ENCODE measurements around the gene UBE2G1. TPM values are rescaled to one million over a fixed set of nuclear protein-coding genes. Genes with fewer than 3 reads are reported as not detected.
A peak's percentile ranks its signal among the peaks of the same experiment; 100 is the strongest.
"Not testable (repeated sequence)": the region's sequence is repeated elsewhere in the genome, so short reads cannot be mapped to it uniquely, and the experiment has no call there.

Gene UBE2G1
- total RNA-seq, 1 donor from 2014 or later: 74.5 TPM

DNA sequence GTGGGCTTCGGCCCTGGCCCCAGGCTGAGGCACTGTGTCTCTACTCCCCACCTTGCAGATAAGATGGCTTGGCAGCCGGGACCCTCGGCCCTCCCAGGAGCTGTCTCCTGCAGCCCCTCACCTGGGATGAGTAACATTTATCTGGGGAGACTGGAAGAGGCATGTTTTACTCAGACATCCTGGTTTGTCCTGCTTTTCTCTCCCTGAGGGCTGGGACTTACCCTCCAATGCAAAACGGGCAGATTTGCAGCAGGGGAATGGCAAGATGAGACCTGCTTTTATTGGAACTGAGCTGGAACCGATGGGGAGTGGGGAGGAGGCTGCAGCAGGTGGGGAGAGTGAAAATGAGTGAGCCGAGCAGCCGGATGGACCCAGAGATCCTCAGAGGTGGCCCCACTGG is 27.3 kb upstream of the UBE2G1 start:
- Mint-ChIP-seq H3K4me3 (ENCODE audit: low read depth) (no peak overlapping the region), H3K4me1 (ENCODE audit: low read depth) (peaks cover 25% of the 10 kb centered on the region), H3K27ac (no peak overlapping the region), H3K36me3 (ENCODE audit: low read depth) (no peaks in the 10 kb centered on the region), H3K9me3 (no peaks in the 10 kb centered on the region), H3K27me3 (ENCODE audit: low read depth) (no peaks in the 10 kb centered on the region)
- DNase-seq (ENCODE audit: low spot score): no peak
- intact Hi-C loops (cut with micrococcal nuclease): no loop called here

DNA sequence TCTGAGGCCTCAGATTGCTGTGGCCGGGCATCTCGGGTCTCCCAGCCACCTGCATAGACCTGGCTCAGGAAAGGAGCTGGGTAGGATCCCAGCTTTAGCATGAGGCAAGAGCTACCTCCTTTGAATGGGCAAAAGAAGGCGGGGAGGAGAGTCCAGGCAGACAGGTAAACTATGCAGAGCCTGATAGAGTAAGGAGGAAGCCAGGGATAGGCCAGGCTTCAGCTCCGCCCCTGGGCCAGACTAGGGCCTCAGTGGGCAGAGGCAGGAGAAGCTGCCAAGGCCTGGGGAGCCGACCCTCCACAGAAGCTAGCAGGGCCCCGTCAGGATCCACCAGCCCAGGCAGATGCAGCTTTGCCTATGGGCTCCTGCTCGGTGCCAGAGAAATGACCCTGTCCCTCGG is 22.6 kb upstream of the UBE2G1 start:
- Mint-ChIP-seq H3K36me3 (ENCODE audit: low read depth) (no peaks in the 10 kb centered on the region), H3K27ac (no peak overlapping the region), H3K4me3 (ENCODE audit: low read depth) (no peak overlapping the region), H3K4me1 (ENCODE audit: low read depth) (peaks cover 7% of the 10 kb centered on the region), H3K27me3 (ENCODE audit: low read depth) (no peaks in the 10 kb centered on the region), H3K9me3 (no peaks in the 10 kb centered on the region)
- intact Hi-C loops (cut with micrococcal nuclease): no loop called here
- DNase-seq (ENCODE audit: low spot score): no peak

DNA sequence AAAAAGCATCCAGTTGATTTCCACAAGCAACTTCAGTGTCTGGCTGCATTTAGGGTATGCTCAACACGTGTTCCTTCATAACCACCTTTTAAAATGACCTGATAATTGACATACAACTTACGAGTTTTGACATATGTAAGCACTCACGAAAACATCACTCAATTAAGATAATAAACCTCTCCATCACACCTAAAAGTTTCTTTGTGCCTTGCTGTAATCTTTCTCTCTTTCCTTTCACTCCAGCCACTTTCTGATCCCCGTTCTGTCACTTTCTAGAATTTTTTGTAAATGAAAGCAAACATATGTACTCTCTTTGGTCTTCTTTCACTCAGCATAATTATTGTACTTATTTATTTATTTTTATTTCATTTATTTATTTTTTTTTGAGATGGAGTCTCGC is 20.7 kb upstream of the UBE2G1 start:
- H3K9me3 Mint-ChIP-seq: no peaks in the 10 kb centered on the region
- no peak overlapping the region for H3K27ac Mint-ChIP-seq
- intact Hi-C loops (cut with micrococcal nuclease): no loop called here
- no peak for DNase-seq (ENCODE audit: low spot score)
- H3K4me1 Mint-ChIP-seq (ENCODE audit: low read depth): peaks cover 3% of the 10 kb centered on the region
- no peak overlapping the region for H3K4me3 Mint-ChIP-seq (ENCODE audit: low read depth)
- no peaks in the 10 kb centered on the region for H3K36me3 Mint-ChIP-seq (ENCODE audit: low read depth)
- no peaks in the 10 kb centered on the region for H3K27me3 Mint-ChIP-seq (ENCODE audit: low read depth)

DNA sequence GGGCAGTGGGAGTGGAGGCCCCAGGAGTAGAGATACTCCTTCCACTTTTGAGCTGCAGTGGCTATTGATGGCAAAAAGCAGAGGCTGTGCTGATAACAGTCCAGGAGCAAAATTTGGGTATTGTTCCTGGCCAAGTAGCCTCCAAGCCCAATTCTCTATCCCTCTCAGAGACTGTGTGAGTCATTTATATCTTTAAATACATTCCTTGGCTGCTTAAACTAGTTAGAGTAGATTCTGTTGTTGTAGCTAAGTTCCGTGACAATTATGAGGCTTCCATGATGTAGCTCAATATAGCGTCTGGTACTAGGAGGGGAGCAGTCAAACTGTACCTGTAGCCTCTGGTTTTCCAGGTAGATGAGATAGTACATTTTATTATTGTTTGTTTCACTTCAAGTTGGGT is 19.9 kb upstream of the UBE2G1 start:
- no peaks in the 10 kb centered on the region for H3K27me3 Mint-ChIP-seq (ENCODE audit: low read depth)
- no peak for DNase-seq (ENCODE audit: low spot score)
- intact Hi-C loops (cut with micrococcal nuclease): no loop called here
- no peaks in the 10 kb centered on the region for H3K9me3 Mint-ChIP-seq
- no peak overlapping the region for H3K4me3 Mint-ChIP-seq (ENCODE audit: low read depth)
- H3K27ac Mint-ChIP-seq: no peak overlapping the region
- H3K4me1 Mint-ChIP-seq (ENCODE audit: low read depth): peaks cover 7% of the 10 kb centered on the region
- no peaks in the 10 kb centered on the region for H3K36me3 Mint-ChIP-seq (ENCODE audit: low read depth)

DNA sequence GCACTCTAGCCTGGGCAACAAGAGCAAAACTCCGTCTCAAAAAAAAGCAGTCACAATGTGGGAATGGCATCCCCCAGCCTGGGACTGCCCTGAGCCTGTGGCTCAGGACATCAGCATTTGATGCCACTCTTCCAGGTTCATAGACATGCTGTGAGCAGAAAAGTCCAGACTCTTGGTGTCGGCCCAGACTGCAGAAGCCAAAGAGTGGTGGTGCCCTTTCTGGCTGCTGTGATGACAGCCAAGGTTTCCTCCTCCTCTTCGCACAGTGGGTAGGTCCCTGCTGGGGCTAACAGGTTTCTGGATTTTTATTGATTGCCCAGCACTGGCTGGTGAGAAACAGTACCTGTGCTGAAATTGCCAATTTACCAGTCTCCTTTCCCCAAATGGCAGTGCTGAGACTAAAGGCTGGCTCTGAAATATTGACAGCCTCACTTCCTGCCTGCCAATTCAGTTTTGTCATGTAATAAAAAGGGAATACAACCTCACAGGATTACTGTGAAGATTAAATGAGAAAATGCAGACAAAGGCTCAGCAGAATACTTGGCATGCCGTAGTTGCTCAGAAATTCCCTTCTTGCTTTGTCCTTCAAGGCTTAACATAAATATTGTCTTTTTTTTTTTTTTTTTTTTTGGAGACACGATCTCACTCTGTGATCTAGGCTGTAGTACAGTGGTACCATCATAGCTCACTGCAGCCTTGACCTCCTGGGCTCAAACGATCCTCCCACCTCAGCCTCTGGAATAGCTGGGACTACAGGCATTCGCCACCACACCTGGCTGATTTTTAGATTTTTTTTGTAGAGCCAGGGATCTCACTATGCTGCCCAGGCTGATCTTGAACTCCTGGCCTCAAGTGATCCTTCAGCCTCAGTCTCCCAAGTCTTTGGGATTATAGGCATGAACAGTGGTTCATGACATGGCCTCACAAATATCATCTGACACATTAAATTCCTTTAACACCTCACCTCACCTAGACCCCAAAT is 15.5 kb upstream of the UBE2G1 start:
- peaks cover 20% of the 10 kb centered on the region for H3K4me1 Mint-ChIP-seq (ENCODE audit: low read depth)

DNA sequence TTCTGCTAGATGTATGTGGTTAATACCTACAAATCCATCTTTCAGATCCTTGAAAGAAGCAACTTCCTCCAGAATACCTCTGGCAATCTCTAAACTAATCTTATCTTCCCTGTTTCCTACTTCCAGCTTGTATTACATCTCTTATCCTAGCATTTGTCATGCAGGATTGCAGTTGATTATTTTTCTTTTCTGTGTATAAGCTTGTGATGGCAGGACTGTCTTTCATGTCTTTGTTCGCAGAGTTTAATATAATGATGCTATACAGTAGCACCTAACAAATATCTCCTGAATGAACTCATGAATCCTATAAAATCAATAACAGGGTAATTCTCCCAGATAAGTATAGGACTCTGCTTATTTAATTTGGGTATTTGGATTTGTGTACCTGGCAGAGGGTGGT is 12.2 kb upstream of the UBE2G1 start:
- H3K36me3 Mint-ChIP-seq (ENCODE audit: low read depth): no peaks in the 10 kb centered on the region
- no peaks in the 10 kb centered on the region for H3K9me3 Mint-ChIP-seq
- H3K4me3 Mint-ChIP-seq (ENCODE audit: low read depth): no peak overlapping the region
- DNase-seq (ENCODE audit: low spot score): no peak
- intact Hi-C loops (cut with micrococcal nuclease): loop anchor here (5.0 kb wide), 1 partner anchor 34 kb away; no protein-coding TSS in a partner anchor
- no peaks in the 10 kb centered on the region for H3K27me3 Mint-ChIP-seq (ENCODE audit: low read depth)
- H3K27ac Mint-ChIP-seq: peak overlapping the region; percentile 25
- peaks cover 33% of the 10 kb centered on the region for H3K4me1 Mint-ChIP-seq (ENCODE audit: low read depth)

More for the DNA sequence above, 15.5 kb upstream of the UBE2G1 start:
- Mint-ChIP-seq H3K36me3 (ENCODE audit: low read depth) (no peaks in the 10 kb centered on the region), H3K27me3 (ENCODE audit: low read depth) (no peaks in the 10 kb centered on the region), H3K4me3 (ENCODE audit: low read depth) (no peak overlapping the region), H3K27ac (no peak overlapping the region), H3K9me3 (no peaks in the 10 kb centered on the region)
- intact Hi-C loops (cut with micrococcal nuclease): no loop called here
- no peak for DNase-seq (ENCODE audit: low spot score)

DNA sequence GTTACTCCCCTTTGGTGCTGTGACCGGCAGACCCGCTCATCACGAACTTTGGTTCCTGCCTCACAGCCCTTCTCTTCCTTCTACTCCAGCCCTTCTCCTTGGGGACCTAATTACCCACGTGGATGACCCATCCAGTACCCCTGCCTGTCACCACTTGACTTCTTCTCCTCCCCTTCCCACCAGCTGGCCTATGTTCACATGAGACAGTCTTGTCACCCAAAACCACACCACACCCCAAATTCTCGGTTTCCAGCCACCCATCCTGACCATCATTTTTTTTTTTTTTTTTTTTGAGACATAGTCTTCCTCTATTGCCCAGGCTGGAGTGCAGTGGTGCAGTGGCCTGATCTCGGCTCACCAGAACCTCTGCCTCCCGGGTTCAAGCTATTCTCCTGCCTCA is 10.8 kb upstream of the UBE2G1 start:
- not testable (repeated sequence) for H3K9me3 Mint-ChIP-seq; H3K27me3 Mint-ChIP-seq (ENCODE audit: low read depth); H3K36me3 Mint-ChIP-seq (ENCODE audit: low read depth); DNase-seq (ENCODE audit: low spot score)
- Mint-ChIP-seq H3K27ac (peak overlapping the region; percentile 65), H3K4me3 (ENCODE audit: low read depth) (peak overlapping the region; percentile 24), H3K4me1 (ENCODE audit: low read depth) (peaks cover 37% of the 10 kb centered on the region)
- intact Hi-C loops (cut with micrococcal nuclease): loop anchor here (5.0 kb wide), 1 partner anchor 35 kb away; no protein-coding TSS in a partner anchor

DNA sequence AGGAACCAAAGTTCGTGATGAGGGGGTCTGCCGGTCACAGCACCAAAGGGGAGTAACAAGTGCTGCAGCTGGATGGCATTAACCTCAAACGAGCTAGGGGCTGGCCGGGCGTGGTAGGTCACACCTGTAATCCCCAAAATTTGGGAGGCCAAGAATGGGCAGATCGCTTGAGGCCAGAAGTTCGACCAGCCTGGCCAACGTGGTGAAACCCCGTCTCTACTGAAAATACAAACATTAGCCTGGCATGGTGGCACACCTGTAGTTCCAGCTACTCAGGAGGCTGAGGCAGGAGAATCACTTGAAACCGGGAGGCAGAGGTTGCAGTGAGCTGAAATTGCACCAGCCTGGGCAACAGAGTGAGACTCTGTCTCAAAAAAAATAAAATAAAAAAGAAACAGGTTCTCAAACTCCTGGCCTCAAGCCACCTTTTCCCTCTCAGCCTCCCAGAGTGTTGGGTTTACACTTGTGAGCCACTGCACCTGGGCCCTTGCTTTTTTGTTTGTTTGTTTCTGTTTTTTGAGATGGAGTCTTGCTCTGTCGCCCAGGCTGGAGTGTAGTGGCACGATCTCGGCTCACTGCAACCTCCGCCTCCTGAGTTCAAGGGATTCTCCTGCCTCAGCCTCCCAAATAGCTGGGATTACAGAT is 9.4 kb upstream of the UBE2G1 start:
- not testable (repeated sequence) for DNase-seq (ENCODE audit: low spot score); H3K9me3 Mint-ChIP-seq; H3K36me3 Mint-ChIP-seq (ENCODE audit: low read depth); H3K27me3 Mint-ChIP-seq (ENCODE audit: low read depth)
- peaks cover 26% of the 10 kb centered on the region for H3K4me1 Mint-ChIP-seq (ENCODE audit: low read depth)
- peak overlapping the region; percentile 92 for H3K27ac Mint-ChIP-seq
- intact Hi-C loops (cut with micrococcal nuclease): loop anchor here (1.0 to 5.0 kb wide), 5 partner anchors 10 to 233 kb away; partner anchors contain the start of genes CYB5D2, UBE2G1 and ZZEF1
- H3K4me3 Mint-ChIP-seq (ENCODE audit: low read depth): peak overlapping the region; percentile 68

DNA sequence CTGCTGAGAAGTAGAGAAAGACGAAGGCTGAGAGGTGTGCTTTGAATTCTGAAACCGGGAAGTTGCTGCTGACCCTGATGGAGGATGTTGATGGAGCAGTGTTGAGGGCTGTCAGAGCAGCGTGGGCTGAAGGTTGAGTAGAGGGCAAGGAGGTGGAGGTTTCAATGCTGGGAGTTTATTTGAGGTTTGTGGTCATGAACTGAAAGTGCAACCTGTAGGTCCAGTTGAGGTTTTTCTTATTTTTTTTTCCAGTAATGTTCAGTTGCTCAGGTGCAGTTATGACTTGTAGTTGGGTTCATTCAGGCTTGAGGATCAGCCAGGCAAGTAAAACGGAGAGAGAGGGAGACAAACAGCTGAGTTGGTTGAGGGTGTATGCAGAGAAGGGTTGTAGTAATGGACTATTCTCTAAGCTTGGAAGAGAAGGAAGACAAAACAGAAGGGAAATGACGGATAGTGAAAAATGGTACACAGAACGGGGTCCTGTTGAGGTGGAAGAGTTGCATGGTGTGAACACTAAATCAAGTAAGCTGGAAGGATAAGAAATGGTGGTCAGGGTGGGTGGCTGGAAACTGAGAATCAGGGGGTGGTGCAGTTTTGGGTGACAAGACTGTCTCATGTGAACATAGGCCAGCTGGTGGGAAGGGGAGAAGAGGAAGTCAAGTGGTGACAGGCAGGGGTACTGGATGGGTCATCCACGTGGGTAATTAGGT is 8.7 kb upstream of the UBE2G1 start:
- no peaks in the 10 kb centered on the region for H3K27me3 Mint-ChIP-seq (ENCODE audit: low read depth)
- no peaks in the 10 kb centered on the region for H3K9me3 Mint-ChIP-seq
- intact Hi-C loops (cut with micrococcal nuclease): loop anchor here (1.0 to 5.0 kb wide), 5 partner anchors 9 to 232 kb away; partner anchors contain the start of genes CYB5D2, UBE2G1 and ZZEF1
- H3K27ac Mint-ChIP-seq: peak overlapping the region; percentile 92
- H3K4me3 Mint-ChIP-seq (ENCODE audit: low read depth): peak overlapping the region; percentile 68
- peaks cover 30% of the 10 kb centered on the region for H3K4me1 Mint-ChIP-seq (ENCODE audit: low read depth)
- DNase-seq (ENCODE audit: low spot score): peak; percentile 67
- no peaks in the 10 kb centered on the region for H3K36me3 Mint-ChIP-seq (ENCODE audit: low read depth)

DNA sequence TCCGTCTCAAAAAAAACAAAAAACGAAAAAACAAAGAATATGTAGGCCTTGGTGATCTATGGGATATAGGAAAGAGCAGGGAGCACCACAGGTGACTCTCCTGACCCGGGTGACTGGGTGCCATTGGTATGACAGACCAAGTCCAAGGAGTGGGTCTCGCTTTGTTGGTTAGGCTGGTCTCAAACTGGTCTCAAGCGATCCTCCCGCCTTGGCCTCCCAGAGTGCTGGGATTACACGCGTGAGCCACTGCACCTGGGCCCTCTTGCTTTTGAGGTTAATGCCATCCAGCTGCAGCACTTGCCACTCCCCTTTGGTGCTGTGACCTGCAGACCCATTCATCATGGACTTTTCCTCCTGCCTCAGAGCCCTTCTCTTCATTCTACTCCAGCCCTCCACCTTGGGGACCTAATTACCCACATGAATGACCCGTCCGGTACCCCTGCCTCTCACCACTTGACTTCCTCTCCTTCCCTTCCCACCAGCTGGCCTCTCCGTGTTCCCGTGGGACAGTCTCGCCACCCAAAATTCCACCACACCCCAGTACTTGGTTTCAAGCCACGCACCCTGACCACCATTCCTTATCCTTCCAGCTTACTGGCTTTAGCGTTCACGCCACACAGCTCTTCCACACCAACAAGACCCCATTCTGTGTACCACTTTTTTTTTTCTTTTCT is 3.2 kb upstream of the UBE2G1 start:
- H3K27ac Mint-ChIP-seq: peak overlapping the region; percentile 57
- intact Hi-C loops (cut with micrococcal nuclease): loop anchor here (5.0 to 10.0 kb wide), 2 partner anchors 107 to 575 kb away; partner anchors contain the start of genes ANKFY1, PFN1, RNF167 and SLC25A11
- no peaks in the 10 kb centered on the region for H3K27me3 Mint-ChIP-seq (ENCODE audit: low read depth)
- peaks cover 25% of the 10 kb centered on the region for H3K4me1 Mint-ChIP-seq (ENCODE audit: low read depth)
- no peaks in the 10 kb centered on the region for H3K9me3 Mint-ChIP-seq
- DNase-seq (ENCODE audit: low spot score): no peak
- H3K36me3 Mint-ChIP-seq (ENCODE audit: low read depth): peaks cover 5% of the 10 kb centered on the region
- H3K4me3 Mint-ChIP-seq (ENCODE audit: low read depth): no peak overlapping the region

DNA sequence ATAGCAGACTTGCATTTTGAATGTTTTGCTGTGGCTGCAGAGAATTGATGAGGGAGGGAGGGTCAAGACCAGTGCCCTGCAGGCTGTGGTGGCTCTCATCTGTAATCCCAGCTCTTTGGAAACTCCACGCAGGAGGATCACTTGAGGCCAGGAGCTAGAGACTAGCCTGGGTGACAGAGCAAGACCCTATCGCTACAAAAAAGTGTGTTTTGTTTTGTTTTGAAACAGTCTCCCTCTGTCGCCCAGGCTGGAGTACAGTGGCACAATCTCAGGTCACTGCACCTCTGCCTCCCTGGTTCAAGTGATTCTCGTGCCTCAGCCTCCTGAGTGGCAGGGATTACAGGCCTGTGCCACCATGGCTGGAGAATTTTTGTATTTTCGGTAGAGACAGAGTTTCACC is 1.9 kb upstream of the UBE2G1 start:
- intact Hi-C loops (cut with micrococcal nuclease): loop anchor here (5.0 to 10.0 kb wide), 2 partner anchors 106 to 576 kb away; partner anchors contain the start of genes ANKFY1, PFN1, RNF167 and SLC25A11
- peaks cover 10% of the 10 kb centered on the region for H3K36me3 Mint-ChIP-seq (ENCODE audit: low read depth)

DNA sequence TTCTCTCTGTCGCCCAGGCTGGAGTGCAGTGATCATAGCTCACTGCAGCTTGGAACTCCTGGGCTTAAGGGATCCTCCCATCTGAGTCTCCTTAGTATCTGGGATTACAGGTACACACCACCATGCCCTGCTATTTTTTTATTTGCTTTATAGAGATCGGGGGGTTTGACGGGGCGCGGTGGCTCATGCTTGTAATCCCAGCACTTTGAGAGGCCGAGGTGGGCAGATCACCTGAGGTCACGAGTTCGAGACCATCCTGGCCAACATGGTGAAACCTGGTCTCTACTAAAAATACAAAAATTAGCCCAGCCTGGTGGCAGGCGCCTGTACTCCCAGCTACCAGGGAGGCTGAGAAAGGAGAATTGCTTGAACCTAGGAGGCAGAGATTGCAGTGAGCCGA is 702 bp upstream of the UBE2G1 start:
- H3K36me3 Mint-ChIP-seq (ENCODE audit: low read depth): peaks cover 18% of the 10 kb centered on the region
- intact Hi-C loops (cut with micrococcal nuclease): loop anchor here (2.0 to 10.0 kb wide), 3 partner anchors 30 to 578 kb away; partner anchors contain the start of genes ANKFY1, PFN1, RNF167 and SLC25A11
- DNase-seq (ENCODE audit: low spot score); H3K9me3 Mint-ChIP-seq; H3K4me3 Mint-ChIP-seq (ENCODE audit: low read depth); H3K27me3 Mint-ChIP-seq (ENCODE audit: low read depth): not testable (repeated sequence)
- H3K4me1 Mint-ChIP-seq (ENCODE audit: low read depth): peaks cover 22% of the 10 kb centered on the region
- H3K27ac Mint-ChIP-seq: peak overlapping the region; percentile 94

More for the DNA sequence above, 1.9 kb upstream of the UBE2G1 start:
- Mint-ChIP-seq H3K27ac (no peak overlapping the region), H3K4me3 (ENCODE audit: low read depth) (no peak overlapping the region), H3K4me1 (ENCODE audit: low read depth) (peaks cover 21% of the 10 kb centered on the region), H3K9me3 (no peaks in the 10 kb centered on the region), H3K27me3 (ENCODE audit: low read depth) (no peaks in the 10 kb centered on the region)
- no peak for DNase-seq (ENCODE audit: low spot score)

Data from activated T-helper 2 cell treated with anti-CD3 and anti-CD28 coated beads, Interferon-gamma antibody, Interleukin-2, Interleukin-4, amounts not matched to agents 10 μg/mL and 5 μg/mL and 100 μg/mL, durations not matched to agents 14 hours and 24 hours and 36 hours (primary cell).